Endodermal cell (in vitro differentiated cells): Measurements from ENCODE around the gene BICD1. TPM values are rescaled to one million over a fixed set of nuclear protein-coding genes. Genes with fewer than 3 reads are reported as not detected.

ENCODE experiments used
- DNase-seq: peaks from one replicate; pipeline ENCODE4 v3.0.0-alpha.2; 2017
- H3K27ac ChIP-seq: 2 replicates; pipeline ENCODE4 v1.5.1; 2013; ENCODE audit warnings: mild to moderate bottlenecking, low read depth, low read length, moderate library complexity
- H3K27me3 ChIP-seq: 2 replicates; pipeline ENCODE4 v1.6.1; 2013; ENCODE audit warnings: mild to moderate bottlenecking, low read length, moderate library complexity; ENCODE audit not compliant: insufficient read depth, control insufficient read depth, poor library complexity, severe bottlenecking
- H3K36me3 ChIP-seq: 2 replicates; pipeline ENCODE4 v1.7.0; 2013; ENCODE audit warnings: mild to moderate bottlenecking, low read length, moderate library complexity; ENCODE audit not compliant: control insufficient read depth, insufficient read depth
- H3K4me1 ChIP-seq: one replicate; pipeline ENCODE4 v1.7.0; 2013; ENCODE audit warnings: low read length; ENCODE audit not compliant: control insufficient read depth, insufficient read depth
- H3K4me3 ChIP-seq: 2 replicates; pipeline ENCODE4 v1.5.1; 2013; ENCODE audit warnings: mild to moderate bottlenecking, low read length, moderate library complexity
- H3K9ac ChIP-seq: 2 replicates; pipeline ENCODE4 v1.6.1; 2013; ENCODE audit warnings: mild to moderate bottlenecking, low read length, moderate library complexity; ENCODE audit not compliant: poor library complexity, severe bottlenecking; ENCODE audit errors: extremely low read depth
- H3K9me3 ChIP-seq: 2 replicates; pipeline ENCODE4 v1.6.1; 2013; ENCODE audit warnings: mild to moderate bottlenecking, low read length, moderate library complexity; ENCODE audit not compliant: control insufficient read depth
- H3K27ac Mint-ChIP-seq: 2 replicates; pipeline ENCODE4 v1.8.0; 2020; ENCODE audit warnings: mixed read lengths
- H3K27me3 Mint-ChIP-seq: 2 replicates; pipeline ENCODE4 v1.8.0; 2021; ENCODE audit warnings: mild to moderate bottlenecking, mixed read lengths; ENCODE audit not compliant: insufficient read depth
- H3K36me3 Mint-ChIP-seq: 2 replicates; pipeline ENCODE4 v1.8.0; 2020; ENCODE audit warnings: low read depth, mixed read lengths
- H3K4me1 Mint-ChIP-seq: 2 replicates; pipeline ENCODE4 v1.8.0; 2020; ENCODE audit warnings: mixed read lengths
- H3K4me3 Mint-ChIP-seq: 2 replicates; pipeline ENCODE4 v1.8.0; 2020; ENCODE audit warnings: mild to moderate bottlenecking, moderate library complexity, mixed read lengths
- H3K9me3 Mint-ChIP-seq: 2 replicates; pipeline ENCODE4 v1.8.0; 2020; ENCODE audit warnings: mild to moderate bottlenecking, mixed read lengths
- CTCF ChIP-seq: fragments of 200-600 bp; sonication (generic); conservative IDR thresholded peaks from 2 replicates; pipeline ENCODE4 v1.5.0; 2021; ENCODE audit warnings: antibody characterized with exemption, mild to moderate bottlenecking
- WGBS, 2 experiments: methylation state at CpG; one replicate each; pipeline versions ENCODE4 v1.1.5 to v1.1.7; 2013; ENCODE audit warnings: missing lambda C conversion rate in 2 of 2, mixed read lengths in 1 of 2; ENCODE audit not compliant: insufficient coverage in 1 of 2, insufficient read length in 1 of 2; 5-methylcytosine and 5-hydroxymethylcytosine counted together
- total RNA-seq, 2 donors: library from RNA; stranded (reverse); fragmentation: NEBNext Ultra II Directional in 1 of 2; extraction: Animal tissue kit (Norgen Biotek cat#: 25700) in 1 of 2; gene quantifications; 2 replicates in 1 of 2; 3 replicates in 1 of 2; pipeline ENCODE4 v1.2.1, GENCODE V29; 2021

The BICD1 gene
- total RNA-seq, 2 donors from 2014 or later = 56.0 to 101 TPM

GRCh38 chr12:32126720-32127119 lies 20.1 kb downstream of the BICD1 start:
- Histone ChIP-seq H3K9ac (no peak overlapping the region), H3K27me3 (no peaks in the 10 kb centered on the region), H3K4me3 (no peak overlapping the region), H3K27ac (no peak overlapping the region), H3K4me1 (no peaks in the 10 kb centered on the region), H3K9me3 (no peaks in the 10 kb centered on the region), H3K36me3 (peaks cover 4% of the 10 kb centered on the region)
- Mint-ChIP-seq H3K9me3 (no peaks in the 10 kb centered on the region), H3K27me3 (no peaks in the 10 kb centered on the region), H3K4me1 (peaks cover 23% of the 10 kb centered on the region), H3K4me3 (no peak overlapping the region), H3K36me3 (peaks cover 19% of the 10 kb centered on the region), H3K27ac (no peak overlapping the region)
- no peak for TF ChIP-seq CTCF
- peak; percentile 7 for DNase-seq
- 93 to 100% methylated on average over 1 to 2 of the region's 2 CpGs for WGBS, 2 experiments

- peak; percentile 36 for DNase-seq
- no peak for TF ChIP-seq CTCF
- Mint-ChIP-seq H3K27me3 (no peaks in the 10 kb centered on the region), H3K4me3 (no peak overlapping the region), H3K9me3 (no peaks in the 10 kb centered on the region), H3K27ac (peak overlapping the region; percentile 0), H3K4me1 (peaks cover 18% of the 10 kb centered on the region), H3K36me3 (peaks cover 22% of the 10 kb centered on the region)
- 97 to 100% methylated on average over 4 to 5 of the region's 5 CpGs for WGBS, 2 experiments
- no peak overlapping the region for H3K27ac ChIP-seq
- no peak overlapping the region for H3K9ac ChIP-seq
- no peaks in the 10 kb centered on the region for H3K27me3 ChIP-seq
- H3K4me1 ChIP-seq = no peaks in the 10 kb centered on the region
- H3K36me3 ChIP-seq = peaks cover 4% of the 10 kb centered on the region
- H3K9me3 ChIP-seq = no peaks in the 10 kb centered on the region
- no peak overlapping the region for H3K4me3 ChIP-seq
Measured at GRCh38 chr12:32131666-32132065, 25.0 kb downstream of the BICD1 start.

- Histone ChIP-seq H3K27me3 (no peaks in the 10 kb centered on the region), H3K27ac (no peak overlapping the region), H3K4me3 (no peak overlapping the region), H3K36me3 (no peaks in the 10 kb centered on the region), H3K4me1 (no peaks in the 10 kb centered on the region), H3K9ac (no peak overlapping the region), H3K9me3 (no peaks in the 10 kb centered on the region)
- Mint-ChIP-seq H3K9me3 (no peaks in the 10 kb centered on the region), H3K27ac (peak overlapping the region; percentile 2), H3K27me3 (no peaks in the 10 kb centered on the region), H3K36me3 (peaks cover 18% of the 10 kb centered on the region), H3K4me1 (peaks cover 24% of the 10 kb centered on the region), H3K4me3 (no peak overlapping the region)
- DNase-seq = peak; percentile 68
- peak; percentile 67 for TF ChIP-seq CTCF
- 76 to 91% methylated on average over 5 to 8 of the region's 8 CpGs for WGBS, 2 experiments
Measured at GRCh38 chr12:32134101-32134888, 27.6 kb downstream of the BICD1 start.
